ENCODE results near the gene FAM53C. TPM values are rescaled to one million over a fixed set of nuclear protein-coding genes. Genes with fewer than 3 reads are reported as not detected.
"Not testable (repeated sequence)": the region's sequence is repeated elsewhere in the genome, so short reads cannot be mapped to it uniquely, and the experiment has no call there.

FAM53C gene
- polyA plus RNA-seq (ENCODE audit: insufficient read length in 4 of 4): 10 to 100 TPM; 29.6 to 39.9 (median 31.8) TPM

DNA sequence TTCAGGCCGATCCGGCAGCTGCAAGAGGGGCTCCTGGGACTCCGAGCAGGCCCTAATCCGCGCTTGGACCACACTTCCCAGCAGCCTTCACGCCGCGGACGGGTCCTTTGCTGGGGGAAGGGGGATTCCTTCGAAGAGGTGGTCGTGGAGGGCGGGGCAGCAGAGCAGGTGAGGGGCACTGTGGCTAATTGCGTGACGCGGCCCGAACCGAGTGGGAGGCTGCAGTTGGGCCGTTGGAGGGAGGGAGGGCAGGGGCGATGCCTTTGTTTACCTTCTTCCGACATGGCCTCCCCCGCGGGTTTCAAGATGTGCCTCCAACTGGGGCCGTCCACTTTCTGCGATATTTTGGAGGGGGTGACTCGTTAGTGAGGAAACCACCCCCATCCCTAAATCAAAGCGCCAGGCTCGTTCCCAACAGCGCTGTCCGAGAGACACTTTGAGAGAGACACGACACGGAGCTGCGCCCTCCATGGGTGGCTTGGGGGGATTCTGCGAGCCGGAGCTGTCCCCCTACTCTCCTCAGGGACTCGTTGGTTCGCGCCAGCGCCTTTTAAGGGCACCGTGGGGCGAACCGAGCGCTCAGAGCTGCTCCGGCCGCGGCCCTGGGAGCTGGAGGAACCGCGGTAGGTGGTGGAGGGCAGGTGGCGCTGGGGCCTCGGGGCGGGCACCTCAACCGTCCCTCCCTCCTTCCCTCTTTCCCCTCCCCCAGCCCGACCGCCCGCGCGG, at the start of gene FAM53C:
Gene FAM53C (plus strand): TSS at position 582 of the 726 bp plus-strand sequence. CDS start 3,070 bp downstream, outside the sequence.
- DNase-seq (ENCODE audit: low read depth in 4 of 4, low spot score in 2 of 4): peak; percentile 89 to 99 (median 96)

DNA sequence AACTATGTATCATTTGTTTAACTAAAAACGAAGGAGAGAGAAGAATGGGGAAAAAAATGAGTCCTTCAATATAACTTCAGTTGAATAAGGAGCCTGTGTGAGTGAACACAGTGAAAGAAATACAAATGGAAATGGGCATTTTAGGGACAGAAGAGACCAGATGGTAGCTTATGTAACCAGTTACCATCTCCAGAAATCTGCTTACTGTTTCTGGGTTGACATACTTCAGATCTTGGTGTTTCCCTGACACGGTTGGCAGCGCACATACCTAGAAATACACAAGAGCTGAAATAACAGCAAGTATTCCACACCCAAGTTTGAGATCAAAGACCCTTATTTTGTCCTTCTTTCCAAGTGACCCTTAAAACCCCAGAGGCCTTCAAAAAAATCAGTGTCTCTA, 48.8 kb upstream of the FAM53C start:
- no peak for DNase-seq (ENCODE audit: low read depth in 4 of 4, low spot score in 2 of 4)

DNA sequence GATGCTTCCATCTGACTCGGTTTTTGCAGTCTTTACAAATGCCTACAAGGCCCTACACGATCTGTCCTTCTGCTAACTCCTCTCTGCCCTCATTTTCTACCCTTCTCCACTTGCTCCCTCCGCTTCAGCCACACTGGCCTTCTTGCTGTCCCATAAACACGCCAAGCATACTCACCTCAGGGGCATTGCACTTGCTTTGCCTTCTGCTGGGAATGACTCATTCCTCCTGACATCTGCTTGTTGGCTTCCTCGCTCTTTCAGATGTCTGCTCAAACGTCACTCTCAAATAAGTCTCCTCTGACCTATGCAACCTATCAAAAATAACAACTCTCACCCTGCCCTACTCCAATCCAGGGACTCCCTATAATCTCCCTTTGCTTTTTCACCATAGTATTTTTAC, 34.7 kb upstream of the FAM53C start:
- no peak for DNase-seq (ENCODE audit: low read depth in 4 of 4, low spot score in 2 of 4)

DNA sequence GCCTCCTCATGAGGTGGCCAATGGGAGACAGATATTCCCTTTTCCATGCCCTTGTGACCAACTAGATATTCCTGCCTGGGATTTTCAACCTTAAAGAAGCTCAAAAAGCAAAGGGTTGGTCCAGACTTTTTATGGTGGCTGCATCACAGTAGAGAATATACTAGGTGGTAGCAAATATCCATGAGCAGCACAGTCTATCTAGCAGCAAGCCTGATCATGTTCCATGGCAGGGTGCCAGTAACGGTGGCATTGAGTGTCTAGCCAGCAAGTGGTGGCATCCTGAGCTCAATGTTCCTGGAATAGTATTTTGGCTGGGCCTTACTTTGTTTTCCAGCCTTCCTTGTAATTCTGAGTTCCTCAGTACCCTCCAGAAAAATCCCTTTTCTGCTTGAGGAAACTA, 32.3 kb upstream of the FAM53C start:
- DNase-seq (ENCODE audit: low read depth in 4 of 4, low spot score in 2 of 4): no peak

DNA sequence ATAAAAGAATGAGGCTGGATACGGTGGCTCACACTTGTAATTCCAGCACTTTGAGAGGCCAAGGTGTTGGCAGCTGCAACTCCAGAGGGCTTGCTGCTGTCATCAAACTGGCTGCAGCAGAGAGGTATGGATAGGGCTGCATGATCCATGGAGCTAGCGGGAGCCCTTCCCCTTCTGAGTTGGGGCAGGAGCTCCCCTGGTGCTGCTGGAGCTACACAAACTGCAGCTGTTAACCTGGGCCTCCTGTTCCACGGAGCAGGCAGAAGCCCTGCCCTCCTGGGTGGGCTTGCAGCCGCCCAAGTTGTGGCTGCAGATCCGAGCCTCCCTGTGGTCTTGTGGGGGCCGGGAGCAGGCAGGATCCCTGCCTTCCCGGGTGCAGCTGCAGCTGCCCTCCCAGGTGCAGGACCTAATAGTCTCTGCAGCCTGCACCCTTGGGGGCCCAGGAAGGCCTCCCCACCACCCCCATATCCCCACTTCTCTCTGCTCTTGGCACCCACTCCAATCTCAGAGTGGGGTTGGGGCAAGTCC, 22.3 kb upstream of the FAM53C start:
- no peak for DNase-seq (ENCODE audit: low read depth in 4 of 4, low spot score in 2 of 4)

DNA sequence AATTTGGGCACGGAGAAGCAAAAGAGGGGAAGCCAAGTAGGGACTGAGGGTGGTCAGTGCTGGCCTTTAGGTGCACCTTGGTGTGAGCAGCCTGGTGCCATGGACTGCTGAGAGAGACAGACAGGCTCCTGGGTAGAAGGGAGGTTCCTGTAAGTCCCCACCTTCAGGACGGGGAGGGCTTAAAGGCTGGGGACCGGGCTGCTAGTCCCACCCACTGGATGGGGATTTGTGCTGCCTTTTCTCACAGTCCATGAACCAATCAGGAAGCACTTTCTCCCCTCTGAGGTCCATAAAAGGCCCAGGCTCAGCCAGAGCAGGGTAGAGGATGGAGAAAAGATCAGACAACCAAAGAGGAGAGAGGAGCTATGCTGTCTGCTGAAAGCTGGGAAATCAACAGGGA, 21.7 kb upstream of the FAM53C start:
- no peak for DNase-seq (ENCODE audit: low read depth in 4 of 4, low spot score in 2 of 4)

DNA sequence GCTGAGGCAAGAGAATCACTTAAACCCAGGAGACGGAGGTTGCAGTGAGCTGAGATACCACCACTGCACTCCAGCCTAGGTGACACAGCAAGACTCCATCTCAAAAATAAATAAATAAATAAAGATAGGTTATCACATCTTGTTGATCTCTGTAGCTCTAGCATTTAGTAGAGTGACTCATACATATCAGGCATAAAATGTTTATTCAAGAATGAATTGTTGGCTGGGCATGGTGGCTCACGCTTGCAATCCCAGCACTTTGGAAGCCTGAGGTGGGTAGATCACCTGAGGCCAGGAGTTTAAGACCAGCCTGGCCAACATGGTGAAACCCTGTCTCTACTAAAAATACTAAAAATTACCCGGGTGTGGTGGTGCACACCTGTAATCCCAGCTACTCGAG, 19.9 kb upstream of the FAM53C start:
- DNase-seq (ENCODE audit: low read depth in 4 of 4, low spot score in 2 of 4): not testable (repeated sequence)

DNA sequence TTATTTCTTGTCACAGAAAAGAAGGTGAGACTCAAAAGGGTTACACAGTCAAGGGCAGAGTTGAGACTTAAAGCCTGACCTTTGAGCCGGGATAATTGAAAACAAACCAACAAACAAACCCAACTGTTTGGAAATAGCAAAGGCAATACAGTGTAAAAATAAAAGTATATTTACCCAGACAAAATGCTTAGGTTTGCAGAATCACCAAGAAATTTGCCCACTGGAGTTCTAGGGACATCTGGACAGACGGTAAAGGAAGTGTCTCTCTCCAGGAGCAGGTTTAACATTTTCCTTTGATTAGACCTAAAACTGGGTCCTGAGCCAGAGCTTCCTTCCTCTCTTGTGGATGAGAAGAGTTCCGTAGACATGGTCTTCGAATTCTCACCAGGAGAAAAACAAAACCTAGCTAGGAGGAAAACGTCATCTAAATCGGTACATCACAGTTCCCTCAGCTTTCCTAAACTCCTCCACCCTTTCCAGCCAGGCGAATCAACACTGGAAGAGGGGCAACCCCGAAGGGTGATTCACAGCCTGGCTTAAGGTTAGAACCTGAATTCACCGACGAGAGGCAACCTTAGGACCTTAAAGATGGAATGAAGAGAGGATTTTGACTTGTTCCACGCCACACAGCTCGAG, 7.1 kb upstream of the FAM53C start:
- peak in 1 of 4 donors; percentile 19 for DNase-seq (ENCODE audit: low read depth in 4 of 4, low spot score in 2 of 4)

DNA sequence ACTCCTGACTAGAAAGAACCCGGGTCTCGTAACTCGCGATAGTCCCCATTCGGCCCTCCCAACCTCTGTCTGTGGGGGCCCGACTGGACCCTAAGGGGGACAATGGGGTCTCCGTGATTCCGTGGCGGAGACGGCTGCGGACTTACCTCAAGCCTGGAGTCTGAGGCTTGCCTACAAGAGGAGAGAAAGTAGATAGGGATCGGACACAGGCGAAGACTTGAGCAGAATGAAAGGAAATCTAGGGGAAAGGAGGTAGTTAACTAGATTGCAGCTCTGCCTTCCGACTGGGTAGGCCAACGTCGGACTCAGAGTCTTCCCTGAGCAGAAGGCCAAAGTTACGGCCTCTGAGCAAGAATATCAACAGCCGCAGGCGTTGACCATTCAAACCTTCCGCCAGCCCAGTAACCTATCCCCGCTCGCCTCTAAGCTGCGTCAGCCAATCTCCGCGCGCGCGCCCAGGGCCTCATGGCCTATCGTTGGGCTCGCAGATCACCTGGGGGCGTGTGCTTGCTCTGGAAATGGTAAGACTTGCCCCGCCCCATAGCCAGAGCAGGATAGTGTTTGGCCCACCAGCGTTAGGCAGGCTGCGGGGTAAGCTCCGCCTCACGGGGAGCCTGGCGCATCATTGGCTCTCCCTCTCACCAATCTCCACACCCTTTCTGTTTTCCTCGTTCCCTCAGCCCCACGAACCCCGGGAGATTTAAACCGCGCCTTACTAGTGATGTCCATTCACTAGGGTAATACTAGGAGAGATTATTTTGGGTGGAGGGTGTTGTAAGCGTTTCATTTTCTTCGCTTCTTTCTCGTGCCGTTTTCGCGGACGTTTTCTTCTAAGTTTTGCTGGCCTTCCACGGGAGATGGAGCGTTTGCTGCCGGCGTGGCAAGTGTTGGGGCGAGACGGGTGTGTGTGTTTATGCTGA, 6.4 kb upstream of the FAM53C start, which contains the start of gene CDC25C:
Gene CDC25C (minus strand): TSS at position 356 of the 920 bp plus-strand sequence. CDS start 624 bp downstream, outside the sequence.
- DNase-seq (ENCODE audit: low read depth in 4 of 4, low spot score in 2 of 4): peak; percentile 88 to 99 (median 96)

DNA sequence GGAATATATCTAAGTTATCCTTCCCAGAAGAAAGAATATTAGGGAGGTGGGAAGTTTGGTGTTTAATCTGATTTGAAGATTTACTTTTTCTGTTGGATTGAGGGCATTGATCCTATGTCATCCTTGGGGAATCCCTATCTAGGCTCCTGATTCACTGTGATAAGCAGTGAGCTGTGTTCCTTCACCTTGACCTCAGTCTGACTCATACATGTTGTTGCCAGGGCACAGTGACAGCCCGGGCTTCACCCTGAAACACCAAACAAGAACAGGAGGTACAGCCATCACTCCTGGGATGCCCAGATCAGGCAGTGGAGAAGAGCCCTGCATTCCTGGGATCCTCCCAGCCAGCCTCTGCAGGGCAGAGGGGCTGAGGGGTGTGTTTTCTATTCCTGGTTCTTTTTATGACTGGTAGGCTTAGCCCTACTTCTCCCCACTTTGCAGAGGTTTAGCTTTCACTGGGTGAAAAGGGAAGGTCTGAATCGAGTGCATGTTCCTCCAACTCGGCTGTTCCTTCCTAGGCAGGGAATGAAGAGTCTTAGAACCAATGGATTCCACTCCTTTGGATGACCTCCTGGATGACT, 3.1 kb upstream of the FAM53C start:
- DNase-seq (ENCODE audit: low read depth in 4 of 4, low spot score in 2 of 4): no peak

DNA sequence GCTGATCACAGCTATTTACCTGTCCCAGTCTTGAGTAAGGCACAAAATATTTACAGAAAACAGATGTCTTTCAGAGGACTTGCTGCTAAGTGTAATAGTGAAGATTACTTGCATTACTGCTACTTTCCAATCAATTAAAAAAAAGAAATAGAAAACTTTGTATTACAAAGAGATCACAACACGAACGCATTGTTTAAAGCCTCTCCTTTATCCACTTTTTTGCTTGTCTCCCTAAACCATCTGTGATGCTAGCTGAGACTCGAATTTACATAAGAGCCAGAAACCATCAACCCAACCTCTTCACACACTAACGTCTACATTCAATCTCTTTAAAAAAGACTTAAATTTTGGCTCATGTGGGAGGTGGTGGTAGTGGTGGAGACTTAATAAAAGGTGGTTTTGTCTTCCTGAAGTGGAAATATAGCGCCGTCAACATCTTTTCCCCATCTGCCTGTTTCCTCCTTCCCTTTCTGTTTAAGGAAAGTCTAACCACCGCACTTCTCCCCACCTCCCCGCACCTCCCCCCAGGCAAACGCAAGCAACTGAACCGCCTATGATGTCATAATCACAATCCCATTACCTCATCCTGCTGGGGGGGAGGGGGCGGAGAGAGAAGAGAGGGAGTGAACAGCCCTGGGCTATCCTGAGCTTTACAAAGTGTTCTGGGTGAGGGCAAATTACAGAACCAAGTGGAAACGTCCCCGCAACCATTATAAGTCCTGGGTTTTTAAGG, 948 bp upstream of the FAM53C start:
- DNase-seq (ENCODE audit: low read depth in 4 of 4, low spot score in 2 of 4): peak in 2 of 4 donors; percentile 81

DNA sequence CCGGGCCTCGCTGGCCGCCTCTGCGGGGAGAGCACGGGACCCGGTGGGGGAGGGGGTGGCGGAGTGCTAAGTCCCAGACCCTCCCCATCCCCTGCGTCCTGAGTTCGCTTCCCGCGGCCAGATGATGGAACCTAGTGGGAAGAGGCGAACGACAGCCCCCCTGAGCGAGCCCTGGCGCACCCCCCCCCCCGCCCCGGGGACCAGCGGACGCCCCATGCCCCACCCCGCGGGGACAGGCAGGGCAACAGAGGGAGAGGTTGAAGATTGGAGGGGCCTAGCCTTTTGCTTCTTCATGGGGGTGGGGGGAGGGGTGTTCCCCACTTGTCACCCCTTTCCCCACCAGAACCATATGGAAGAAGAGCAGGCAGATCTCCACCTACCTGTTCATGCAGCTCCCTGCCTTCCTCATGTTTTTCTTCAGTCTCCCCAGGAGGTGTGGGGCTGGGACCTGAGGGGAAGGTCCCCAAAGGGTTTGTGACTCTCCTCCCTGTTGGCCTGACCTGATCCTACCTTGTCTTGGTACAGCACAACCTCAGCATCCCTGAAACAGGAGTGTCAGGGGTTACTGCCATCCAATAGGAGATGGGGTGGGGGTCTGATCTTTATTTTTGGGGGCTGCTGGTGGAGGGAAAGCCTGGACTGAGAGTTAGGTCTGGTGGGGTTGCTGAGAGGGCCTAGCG, 485 bp downstream of the FAM53C start:
- peak in 1 of 4 donors; percentile 39 for DNase-seq (ENCODE audit: low read depth in 4 of 4, low spot score in 2 of 4)

DNA sequence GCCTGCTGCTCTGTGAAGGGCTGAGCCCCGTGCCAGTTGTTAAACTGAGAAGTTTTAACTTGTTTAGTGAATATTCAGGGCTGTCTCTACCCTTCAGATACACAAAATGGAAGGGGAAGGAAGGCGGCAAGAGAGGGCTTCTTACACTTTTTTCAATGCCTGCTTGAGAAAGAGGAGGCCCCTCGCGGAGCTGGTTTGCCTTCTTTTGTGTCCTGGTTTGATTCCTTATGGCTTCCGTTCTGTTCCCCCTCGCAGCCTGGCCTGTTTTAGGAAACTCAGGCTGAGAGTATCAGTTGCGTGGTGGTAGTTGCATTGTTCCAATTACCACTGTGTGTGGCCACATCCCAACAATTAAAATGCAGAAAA, 1.0 kb downstream of the FAM53C start:
- no peak for DNase-seq (ENCODE audit: low read depth in 4 of 4, low spot score in 2 of 4)

DNA sequence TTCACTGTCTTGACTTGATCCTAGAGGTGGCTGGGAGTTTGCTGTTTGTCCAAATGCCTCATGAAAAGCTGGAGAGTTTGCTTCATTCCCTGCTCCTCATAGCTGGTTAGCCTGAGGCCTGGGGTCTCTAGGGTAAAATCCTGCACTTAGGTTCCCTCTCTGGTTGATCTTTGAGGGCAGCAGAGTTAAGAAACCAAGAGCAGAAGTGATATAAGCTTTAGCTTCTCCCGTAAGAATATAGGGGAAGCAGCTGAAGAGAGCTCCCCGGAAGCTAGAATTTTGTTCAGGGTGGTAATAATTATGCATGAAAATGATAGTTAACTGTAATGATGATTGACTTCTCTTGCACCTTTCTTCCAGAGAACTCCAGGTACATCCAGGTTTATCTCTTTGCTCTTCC, 1.4 kb downstream of the FAM53C start:
- no peak for DNase-seq (ENCODE audit: low read depth in 4 of 4, low spot score in 2 of 4)

DNA sequence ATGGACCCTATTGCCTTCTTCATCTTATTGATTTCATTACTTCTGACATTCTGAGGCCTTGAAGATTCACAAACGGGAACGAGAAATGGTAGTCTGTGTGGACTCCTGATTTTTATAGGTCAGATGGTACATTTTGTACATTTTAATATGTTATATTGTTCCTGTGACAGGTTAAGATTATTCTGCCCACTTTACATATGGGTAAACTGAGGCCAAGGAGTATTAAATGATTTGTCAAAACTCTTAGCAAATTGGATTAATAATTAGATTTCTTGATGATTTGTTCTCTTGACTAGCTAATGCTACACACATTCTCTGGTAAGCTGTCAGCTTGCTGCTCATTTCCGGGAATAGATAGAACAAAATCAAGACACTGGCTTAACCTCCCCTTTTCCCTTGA, 1.9 kb downstream of the FAM53C start:
- DNase-seq (ENCODE audit: low read depth in 4 of 4, low spot score in 2 of 4): no peak

DNA sequence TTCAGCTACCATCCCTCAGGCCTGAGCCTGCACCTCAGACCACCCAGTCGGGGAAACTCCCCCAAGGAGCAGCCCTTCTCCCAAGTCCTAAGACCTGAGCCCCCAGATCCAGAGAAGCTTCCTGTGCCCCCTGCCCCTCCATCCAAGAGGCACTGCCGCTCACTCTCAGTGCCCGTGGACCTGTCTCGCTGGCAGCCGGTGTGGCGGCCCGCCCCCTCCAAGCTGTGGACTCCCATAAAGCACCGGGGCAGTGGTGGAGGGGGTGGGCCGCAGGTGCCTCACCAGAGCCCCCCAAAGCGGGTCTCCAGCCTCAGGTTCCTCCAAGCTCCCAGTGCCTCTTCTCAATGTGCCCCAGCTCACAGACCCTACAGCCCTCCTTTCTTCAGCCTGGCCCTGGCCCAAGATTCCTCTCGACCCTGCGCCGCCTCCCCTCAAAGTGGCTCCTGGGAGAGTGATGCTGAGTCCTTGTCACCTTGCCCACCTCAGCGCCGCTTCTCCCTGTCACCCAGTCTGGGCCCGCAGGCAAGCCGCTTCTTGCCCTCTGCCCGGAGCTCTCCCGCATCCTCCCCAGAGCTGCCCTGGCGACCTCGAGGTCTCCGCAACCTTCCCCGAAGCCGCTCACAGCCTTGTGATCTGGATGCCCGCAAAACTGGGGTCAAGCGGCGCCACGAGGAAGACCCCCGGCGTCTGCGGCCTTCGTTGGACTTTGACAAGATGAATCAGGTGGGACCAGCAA, 7.0 kb downstream of the FAM53C start:
- DNase-seq (ENCODE audit: low read depth in 4 of 4, low spot score in 2 of 4): no peak

DNA sequence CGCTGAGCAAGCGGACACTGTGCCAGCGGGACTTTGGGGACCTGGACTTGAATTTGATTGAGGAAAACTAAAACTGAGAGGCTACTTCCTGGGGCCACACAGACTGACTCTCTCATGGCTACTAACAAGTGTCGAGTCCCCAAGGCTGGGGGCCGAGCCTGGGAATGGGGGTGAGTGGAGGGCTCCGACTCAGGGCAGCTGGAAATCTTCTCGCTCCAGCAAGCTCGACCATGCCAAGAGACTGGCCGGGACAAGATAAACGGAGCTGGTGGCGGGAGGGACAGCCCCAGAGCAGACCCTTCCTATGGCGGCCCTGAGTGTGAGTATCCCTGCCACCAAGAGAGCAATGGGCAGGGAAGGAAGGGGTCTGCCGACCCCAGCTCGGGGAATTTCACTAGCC, 8.8 kb downstream of the FAM53C start:
- no peak for DNase-seq (ENCODE audit: low read depth in 4 of 4, low spot score in 2 of 4)

DNA sequence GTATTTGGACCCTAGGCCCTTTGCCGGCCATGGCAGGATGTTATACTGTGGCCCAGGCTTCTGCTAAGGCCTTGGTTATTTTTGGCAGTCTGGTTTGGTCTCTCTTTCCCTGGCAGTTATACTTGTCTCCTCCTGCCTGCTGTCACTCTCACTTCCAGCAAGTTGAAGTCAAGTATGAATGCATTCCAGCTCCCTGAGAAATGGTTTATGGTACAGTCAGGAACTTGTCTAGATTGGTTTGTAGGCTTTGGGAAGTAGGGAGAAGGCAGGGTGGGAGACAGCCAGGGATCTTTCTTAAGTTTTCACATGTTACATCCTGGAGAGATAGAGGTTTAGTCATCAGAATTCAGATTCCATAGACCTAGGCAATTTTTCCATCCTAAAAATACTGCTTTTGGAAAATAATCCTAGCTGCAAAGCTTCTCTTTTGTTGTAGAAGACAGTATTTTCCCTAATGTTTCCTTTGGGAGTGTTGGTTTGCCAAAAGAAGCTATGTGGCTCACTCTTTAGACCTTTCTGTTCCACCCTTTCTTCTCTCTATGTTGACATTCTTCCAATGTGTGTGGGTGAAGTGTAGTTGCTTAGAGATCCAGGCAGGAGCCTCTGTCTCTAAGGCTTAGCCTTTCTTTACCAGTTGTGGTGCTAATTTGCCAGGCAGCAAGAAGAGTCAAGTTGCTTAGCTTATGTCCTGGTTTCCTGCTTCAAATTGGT, 11.9 kb downstream of the FAM53C start:
- DNase-seq (ENCODE audit: low read depth in 4 of 4, low spot score in 2 of 4): no peak
